Fibroblast of villous mesenchyme (primary cell): ENCODE data around the gene DAP. TPM values are rescaled to one million over a fixed set of nuclear protein-coding genes. Genes with fewer than 3 reads are reported as not detected.

ENCODE experiments used
- DNase-seq: peaks from one replicate; pipeline ENCODE4 v3.0.0-alpha.2; 2010; ENCODE audit warnings: low read depth
- H3K4me3 ChIP-seq: 2 replicates; pipeline ENCODE4 v1.5.1; 2011; ENCODE audit warnings: low read depth, mild to moderate bottlenecking, low read length
- CTCF ChIP-seq: IDR thresholded peaks from 2 replicates; pipeline ENCODE4 v1.5.1; 2012; ENCODE audit warnings: low read depth, mild to moderate bottlenecking, low read length; ENCODE audit not compliant: insufficient read depth
- total RNA-seq: library from RNA; depleted of rRNA; stranded (reverse); fragments of >200 nt; gene quantifications from 2 replicates; pipeline ENCODE4 v1.2.3, GENCODE V29; 2012

DAP gene
- total RNA-seq, 1 donor, result 43.2 TPM

GRCh38 chr5:10760921-10761184, 181 bp downstream of the DAP start:
- DNase-seq, result no peak
- TF ChIP-seq CTCF, result no peak
- peak overlapping the region; percentile 57 for H3K4me3 ChIP-seq

GRCh38 chr5:10760096-10760920, 726 bp downstream of the DAP start:
- H3K4me3 ChIP-seq, result peak overlapping the region; percentile 57
- no peak for TF ChIP-seq CTCF
- DNase-seq, result peak; percentile 71

GRCh38 chr5:10759111-10759510, 1.9 kb downstream of the DAP start:
- no peak for TF ChIP-seq CTCF
- no peak for DNase-seq
- H3K4me3 ChIP-seq, result peak overlapping the region; percentile 57

GRCh38 chr5:10757922-10758555, 3.0 kb downstream of the DAP start:
- DNase-seq, result no peak
- H3K4me3 ChIP-seq, result no peak overlapping the region

GRCh38 chr5:10757043-10757442, 4.0 kb downstream of the DAP start:
- no peak for TF ChIP-seq CTCF
- DNase-seq, result no peak
- no peak overlapping the region for H3K4me3 ChIP-seq

More at GRCh38 chr5:10757922-10758555, 3.0 kb downstream of the DAP start:
- TF ChIP-seq CTCF, result no peak

- H3K4me3 ChIP-seq, result no peak overlapping the region
- no peak for TF ChIP-seq CTCF
- DNase-seq, result no peak
Measured at GRCh38 chr5:10756549-10756948, 4.5 kb downstream of the DAP start.
